ENCODE results near the gene TMC4.

TMC4 gene

GRCh38 chr19:54209811-54210494 is 37.0 kb upstream of the TMC4 start:
- Histone ChIP-seq H3K79me2 (ENCODE audit: control insufficient read depth, insufficient read depth, low read length) (peaks cover 25% of the 10 kb centered on the region), H3K27ac (ENCODE audit: low read depth, low read length) (no peak overlapping the region), H2BK5ac (ENCODE audit: low read length) (no peak overlapping the region), H3K9ac (ENCODE audit: low read length) (no peak overlapping the region), H2BK120ac (ENCODE audit: low read depth, low read length) (no peak overlapping the region), H3K79me1 (ENCODE audit: low read length) (peaks cover 16% of the 10 kb centered on the region), H3K4ac (ENCODE audit: low read depth, low read length) (no peak overlapping the region), H3K27me3 (ENCODE audit: insufficient read depth, low read length, poor library complexity) (no peaks in the 10 kb centered on the region), H3K56ac (ENCODE audit: low read length) (no peak overlapping the region), H3K18ac (ENCODE audit: low read length) (no peak overlapping the region), H3K4me3 (ENCODE audit: low read length) (no peak overlapping the region), H4K5ac (ENCODE audit: low read length) (no peak overlapping the region), H2BK15ac (replicated peaks; ENCODE audit: low read depth) (no peak overlapping the region), H3K4me2 (ENCODE audit: low read length) (no peak overlapping the region), H3K23ac (ENCODE audit: low read length) (no peak overlapping the region), H3K36me3 (ENCODE audit: control insufficient read depth, insufficient read depth, low read length) (peaks cover 25% of the 10 kb centered on the region), H3K4me1 (ENCODE audit: control insufficient read depth, low read depth, low read length) (no peaks in the 10 kb centered on the region), H2AK5ac (ENCODE audit: low read length) (no peak overlapping the region), H4K8ac (ENCODE audit: low read depth, low read length) (no peak overlapping the region)
- WGBS (ENCODE audit: extremely low coverage, insufficient coverage, low lambda C conversion rate), result no CpG with 5 or more reads among the region's 10 CpGs
- DNase-seq, result peak; percentile 36

GRCh38 chr19:54209058-54209810 is 36.3 kb upstream of the TMC4 start:
- Histone ChIP-seq H2BK15ac (replicated peaks; ENCODE audit: low read depth) (no peak overlapping the region), H3K9ac (ENCODE audit: low read length) (no peak overlapping the region), H3K4me2 (ENCODE audit: low read length) (no peak overlapping the region), H3K79me1 (ENCODE audit: low read length) (peaks cover 19% of the 10 kb centered on the region), H3K27ac (ENCODE audit: low read depth, low read length) (no peak overlapping the region), H4K5ac (ENCODE audit: low read length) (no peak overlapping the region), H3K18ac (ENCODE audit: low read length) (no peak overlapping the region), H4K8ac (ENCODE audit: low read depth, low read length) (no peak overlapping the region), H3K4me1 (ENCODE audit: control insufficient read depth, low read depth, low read length) (no peaks in the 10 kb centered on the region), H3K79me2 (ENCODE audit: control insufficient read depth, insufficient read depth, low read length) (peaks cover 32% of the 10 kb centered on the region), H3K4ac (ENCODE audit: low read depth, low read length) (no peak overlapping the region), H3K27me3 (ENCODE audit: insufficient read depth, low read length, poor library complexity) (no peaks in the 10 kb centered on the region), H2AK5ac (ENCODE audit: low read length) (no peak overlapping the region), H3K23ac (ENCODE audit: low read length) (no peak overlapping the region), H2BK120ac (ENCODE audit: low read depth, low read length) (no peak overlapping the region), H3K56ac (ENCODE audit: low read length) (no peak overlapping the region), H2BK5ac (ENCODE audit: low read length) (no peak overlapping the region), H3K4me3 (ENCODE audit: low read length) (no peak overlapping the region), H3K36me3 (ENCODE audit: control insufficient read depth, insufficient read depth, low read length) (peaks cover 27% of the 10 kb centered on the region)
- no CpG with 5 or more reads among the region's 24 CpGs for WGBS (ENCODE audit: extremely low coverage, insufficient coverage, low lambda C conversion rate)
- peak; percentile 39 for DNase-seq

DNA sequence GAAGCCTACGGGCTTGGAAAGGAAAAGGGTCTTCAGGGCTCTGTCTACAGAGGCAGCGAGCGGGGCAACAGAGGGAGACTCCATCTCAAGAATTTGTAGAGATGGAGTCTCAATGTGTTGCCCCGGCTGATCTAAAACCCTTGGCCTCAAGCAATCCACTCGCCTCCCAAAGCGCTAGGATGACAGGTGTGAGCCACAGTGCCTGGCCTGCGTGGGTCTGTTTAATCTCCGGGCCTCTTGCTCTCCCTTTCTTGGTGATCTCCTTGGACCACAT is 35.8 kb upstream of the TMC4 start:
- Histone ChIP-seq H3K4ac (ENCODE audit: low read depth, low read length) (no peak overlapping the region), H3K79me2 (ENCODE audit: control insufficient read depth, insufficient read depth, low read length) (peaks cover 37% of the 10 kb centered on the region), H2BK5ac (ENCODE audit: low read length) (no peak overlapping the region), H3K4me2 (ENCODE audit: low read length) (no peak overlapping the region), H3K18ac (ENCODE audit: low read length) (no peak overlapping the region), H3K79me1 (ENCODE audit: low read length) (peaks cover 19% of the 10 kb centered on the region), H2BK15ac (replicated peaks; ENCODE audit: low read depth) (no peak overlapping the region), H3K9ac (ENCODE audit: low read length) (no peak overlapping the region), H3K23ac (ENCODE audit: low read length) (no peak overlapping the region), H2AK5ac (ENCODE audit: low read length) (no peak overlapping the region), H3K4me3 (ENCODE audit: low read length) (no peak overlapping the region), H3K27me3 (ENCODE audit: insufficient read depth, low read length, poor library complexity) (no peaks in the 10 kb centered on the region), H4K8ac (ENCODE audit: low read depth, low read length) (no peak overlapping the region), H2BK120ac (ENCODE audit: low read depth, low read length) (no peak overlapping the region), H3K36me3 (ENCODE audit: control insufficient read depth, insufficient read depth, low read length) (peaks cover 29% of the 10 kb centered on the region), H4K5ac (ENCODE audit: low read length) (no peak overlapping the region), H3K56ac (ENCODE audit: low read length) (no peak overlapping the region), H3K27ac (ENCODE audit: low read depth, low read length) (no peak overlapping the region), H3K4me1 (ENCODE audit: control insufficient read depth, low read depth, low read length) (no peaks in the 10 kb centered on the region)
- WGBS (ENCODE audit: extremely low coverage, insufficient coverage, low lambda C conversion rate), result no CpG with 5 or more reads among the region's 8 CpGs
- peak; percentile 34 for DNase-seq

- peak; percentile 42 for DNase-seq
- H2BK15ac ChIP-seq (replicated peaks; ENCODE audit: low read depth), result no peak overlapping the region
- H3K23ac ChIP-seq (ENCODE audit: low read length), result no peak overlapping the region
- H3K27ac ChIP-seq (ENCODE audit: low read depth, low read length), result no peak overlapping the region
- no peak overlapping the region for H3K18ac ChIP-seq (ENCODE audit: low read length)
- no peaks in the 10 kb centered on the region for H3K4me1 ChIP-seq (ENCODE audit: control insufficient read depth, low read depth, low read length)
- peaks cover 42% of the 10 kb centered on the region for H3K79me2 ChIP-seq (ENCODE audit: control insufficient read depth, insufficient read depth, low read length)
- H3K4ac ChIP-seq (ENCODE audit: low read depth, low read length), result no peak overlapping the region
- no peak overlapping the region for H2AK5ac ChIP-seq (ENCODE audit: low read length)
- H4K5ac ChIP-seq (ENCODE audit: low read length), result no peak overlapping the region
- H4K8ac ChIP-seq (ENCODE audit: low read depth, low read length), result no peak overlapping the region
- peaks cover 31% of the 10 kb centered on the region for H3K36me3 ChIP-seq (ENCODE audit: control insufficient read depth, insufficient read depth, low read length)
- no peak overlapping the region for H2BK120ac ChIP-seq (ENCODE audit: low read depth, low read length)
- peaks cover 19% of the 10 kb centered on the region for H3K79me1 ChIP-seq (ENCODE audit: low read length)
- no peak overlapping the region for H2BK5ac ChIP-seq (ENCODE audit: low read length)
- H3K56ac ChIP-seq (ENCODE audit: low read length), result no peak overlapping the region
- no CpG with 5 or more reads among the region's 18 CpGs for WGBS (ENCODE audit: extremely low coverage, insufficient coverage, low lambda C conversion rate)
- H3K4me2 ChIP-seq (ENCODE audit: low read length), result no peak overlapping the region
- H3K9ac ChIP-seq (ENCODE audit: low read length), result no peak overlapping the region
- H3K4me3 ChIP-seq (ENCODE audit: low read length), result no peak overlapping the region
- H3K27me3 ChIP-seq (ENCODE audit: insufficient read depth, low read length, poor library complexity), result no peaks in the 10 kb centered on the region
Observed at GRCh38 chr19:54207983-54208783, 35.2 kb upstream of the TMC4 start.

DNA sequence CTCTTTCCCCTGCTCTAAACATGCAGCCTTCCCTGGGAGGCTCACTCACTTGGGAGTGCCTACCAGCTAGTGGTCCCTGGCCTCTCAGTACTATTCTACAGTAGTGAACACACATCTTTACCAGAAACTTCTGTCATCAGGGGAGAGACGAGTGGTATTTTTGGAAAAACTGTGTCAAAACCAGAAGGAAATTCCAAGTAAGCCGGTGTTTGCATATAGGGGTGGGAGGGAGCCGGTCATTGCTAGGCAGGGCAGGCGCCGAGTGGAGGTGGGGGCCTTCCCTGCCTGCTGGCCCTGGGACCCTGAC is 34.7 kb upstream of the TMC4 start:
- H3K4me1 ChIP-seq (ENCODE audit: control insufficient read depth, low read depth, low read length), result peaks cover 3% of the 10 kb centered on the region
- WGBS (ENCODE audit: extremely low coverage, insufficient coverage, low lambda C conversion rate), result no CpG with 5 or more reads among the region's 5 CpGs

More for the DNA sequence above, 34.7 kb upstream of the TMC4 start:
- H2BK5ac ChIP-seq (ENCODE audit: low read length), result no peak overlapping the region
- H3K4me2 ChIP-seq (ENCODE audit: low read length), result no peak overlapping the region
- H3K27me3 ChIP-seq (ENCODE audit: insufficient read depth, low read length, poor library complexity), result no peaks in the 10 kb centered on the region
- peaks cover 35% of the 10 kb centered on the region for H3K36me3 ChIP-seq (ENCODE audit: control insufficient read depth, insufficient read depth, low read length)
- no peak overlapping the region for H3K18ac ChIP-seq (ENCODE audit: low read length)
- H2AK5ac ChIP-seq (ENCODE audit: low read length), result no peak overlapping the region
- no peak overlapping the region for H3K4me3 ChIP-seq (ENCODE audit: low read length)
- H4K5ac ChIP-seq (ENCODE audit: low read length), result no peak overlapping the region
- H2BK120ac ChIP-seq (ENCODE audit: low read depth, low read length), result no peak overlapping the region
- peaks cover 48% of the 10 kb centered on the region for H3K79me2 ChIP-seq (ENCODE audit: control insufficient read depth, insufficient read depth, low read length)
- peaks cover 19% of the 10 kb centered on the region for H3K79me1 ChIP-seq (ENCODE audit: low read length)
- H3K23ac ChIP-seq (ENCODE audit: low read length), result no peak overlapping the region
- H4K8ac ChIP-seq (ENCODE audit: low read depth, low read length), result no peak overlapping the region
- DNase-seq, result no peak
- no peak overlapping the region for H3K56ac ChIP-seq (ENCODE audit: low read length)
- H3K27ac ChIP-seq (ENCODE audit: low read depth, low read length), result no peak overlapping the region
- H2BK15ac ChIP-seq (replicated peaks; ENCODE audit: low read depth), result no peak overlapping the region
- H3K9ac ChIP-seq (ENCODE audit: low read length), result no peak overlapping the region
- H3K4ac ChIP-seq (ENCODE audit: low read depth, low read length), result no peak overlapping the region
